Stimulated activated CD4-positive, alpha-beta T cell treated with anti-CD3 and anti-CD28 coated beads, Interleukin-12 subunit alpha, Interleukin-12 subunit beta, amount 100 ng/mL, for 24 hours (primary cell): ENCODE results near the gene LRIG1.

Experiments
- DNase-seq, 2 experiments: peaks; one replicate each; pipeline ENCODE4 v3.0.0-alpha.2; 2020; ENCODE audit warnings: low read depth in 2 of 2

Gene LRIG1, protein sequence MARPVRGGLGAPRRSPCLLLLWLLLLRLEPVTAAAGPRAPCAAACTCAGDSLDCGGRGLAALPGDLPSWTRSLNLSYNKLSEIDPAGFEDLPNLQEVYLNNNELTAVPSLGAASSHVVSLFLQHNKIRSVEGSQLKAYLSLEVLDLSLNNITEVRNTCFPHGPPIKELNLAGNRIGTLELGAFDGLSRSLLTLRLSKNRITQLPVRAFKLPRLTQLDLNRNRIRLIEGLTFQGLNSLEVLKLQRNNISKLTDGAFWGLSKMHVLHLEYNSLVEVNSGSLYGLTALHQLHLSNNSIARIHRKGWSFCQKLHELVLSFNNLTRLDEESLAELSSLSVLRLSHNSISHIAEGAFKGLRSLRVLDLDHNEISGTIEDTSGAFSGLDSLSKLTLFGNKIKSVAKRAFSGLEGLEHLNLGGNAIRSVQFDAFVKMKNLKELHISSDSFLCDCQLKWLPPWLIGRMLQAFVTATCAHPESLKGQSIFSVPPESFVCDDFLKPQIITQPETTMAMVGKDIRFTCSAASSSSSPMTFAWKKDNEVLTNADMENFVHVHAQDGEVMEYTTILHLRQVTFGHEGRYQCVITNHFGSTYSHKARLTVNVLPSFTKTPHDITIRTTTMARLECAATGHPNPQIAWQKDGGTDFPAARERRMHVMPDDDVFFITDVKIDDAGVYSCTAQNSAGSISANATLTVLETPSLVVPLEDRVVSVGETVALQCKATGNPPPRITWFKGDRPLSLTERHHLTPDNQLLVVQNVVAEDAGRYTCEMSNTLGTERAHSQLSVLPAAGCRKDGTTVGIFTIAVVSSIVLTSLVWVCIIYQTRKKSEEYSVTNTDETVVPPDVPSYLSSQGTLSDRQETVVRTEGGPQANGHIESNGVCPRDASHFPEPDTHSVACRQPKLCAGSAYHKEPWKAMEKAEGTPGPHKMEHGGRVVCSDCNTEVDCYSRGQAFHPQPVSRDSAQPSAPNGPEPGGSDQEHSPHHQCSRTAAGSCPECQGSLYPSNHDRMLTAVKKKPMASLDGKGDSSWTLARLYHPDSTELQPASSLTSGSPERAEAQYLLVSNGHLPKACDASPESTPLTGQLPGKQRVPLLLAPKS

DNA sequence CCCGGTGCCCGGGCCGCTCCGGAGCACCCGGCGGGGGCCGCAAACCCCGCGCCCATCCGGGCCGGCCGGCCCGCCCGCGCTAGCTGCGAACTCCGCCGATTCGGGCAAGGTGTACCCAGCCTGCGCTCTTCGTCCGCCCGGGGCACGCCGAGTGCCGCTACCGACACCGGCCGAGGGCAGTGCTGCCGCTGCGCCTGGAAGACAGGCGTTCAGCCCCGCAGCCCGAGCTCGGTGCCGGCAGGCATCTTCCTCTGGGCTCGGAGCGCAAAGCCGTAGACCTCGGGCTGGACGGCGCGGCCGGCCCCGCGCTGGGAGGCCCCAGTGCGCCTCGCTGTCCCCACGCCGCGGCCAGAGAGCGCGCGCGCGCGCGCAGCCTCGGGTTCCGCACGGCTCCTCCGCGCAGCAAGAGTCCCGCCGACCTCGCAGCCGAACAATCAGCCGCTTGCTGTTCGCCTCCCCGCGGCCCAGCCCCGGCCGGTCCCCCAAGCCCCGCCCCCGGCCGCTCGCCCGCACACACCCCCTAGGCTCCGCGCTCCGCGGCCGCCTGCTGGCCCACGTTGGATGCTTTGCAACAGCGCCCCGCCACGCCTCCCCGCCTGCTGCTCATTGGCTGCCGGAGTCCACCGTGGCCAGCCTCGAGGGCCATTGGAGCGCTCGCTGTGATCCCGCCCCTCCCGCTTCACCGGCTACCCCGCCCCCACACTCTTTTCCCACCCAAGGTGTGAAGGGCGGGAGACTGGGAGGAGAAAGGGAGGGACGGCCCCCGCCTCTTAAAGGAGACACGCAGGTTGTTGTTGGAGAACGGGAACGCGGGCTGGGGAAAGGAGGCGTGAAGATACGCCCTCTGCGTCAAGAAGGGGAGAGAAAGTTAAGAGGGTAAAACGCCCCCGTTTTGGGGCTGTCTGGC lies at the start of gene LRIG1:
Gene LRIG1 (minus strand): TSS at position 447 of the 907 bp plus-strand sequence. CDS start 615 bp downstream, outside the sequence.
- DNase-seq = peak; percentile 99

GRCh38 chr3:66544619-66545429 lies 44.0 kb upstream of the LRIG1 start:
- DNase-seq = no peak

DNA sequence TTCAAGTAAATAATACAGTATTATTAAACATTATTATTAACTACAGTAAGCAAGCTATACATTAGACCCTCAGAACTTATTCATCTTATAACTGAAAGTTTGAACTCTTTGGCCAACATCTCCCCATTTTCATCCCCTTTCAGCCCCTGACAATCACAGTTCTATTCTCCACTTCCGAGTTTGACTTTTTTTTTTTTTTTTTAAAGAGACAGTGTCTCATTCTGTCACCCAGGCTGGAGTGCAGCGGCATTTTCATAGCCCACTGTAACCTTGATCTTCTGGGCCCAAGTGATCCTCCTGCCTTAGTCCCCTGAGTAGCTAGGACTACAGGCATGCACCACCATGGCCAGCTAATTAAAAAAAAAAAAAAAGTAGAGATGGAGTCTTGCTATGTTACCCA lies 41.3 kb upstream of the LRIG1 start:
- no peak for DNase-seq

GRCh38 chr3:66539466-66539989 lies 38.7 kb upstream of the LRIG1 start:
- no peak for DNase-seq

DNA sequence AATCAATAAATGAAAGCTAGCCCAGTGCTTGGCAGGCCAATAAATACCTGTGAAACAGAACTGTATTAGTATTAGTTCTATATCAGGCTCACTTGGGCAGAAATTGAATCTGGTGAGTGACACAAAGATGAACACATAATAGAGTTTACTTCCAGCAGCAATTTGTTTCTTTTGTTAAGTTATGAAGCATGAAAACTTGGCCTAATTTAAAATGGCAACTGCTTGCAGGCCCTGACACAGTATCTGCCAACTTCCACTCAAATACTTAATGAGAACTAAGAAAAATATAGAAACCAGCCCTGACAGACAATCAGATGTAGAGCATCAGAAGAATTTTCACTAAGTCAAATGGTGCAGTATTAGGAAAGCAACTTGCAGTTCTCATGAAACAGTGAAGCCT lies 37.6 kb upstream of the LRIG1 start:
- DNase-seq = no peak

DNA sequence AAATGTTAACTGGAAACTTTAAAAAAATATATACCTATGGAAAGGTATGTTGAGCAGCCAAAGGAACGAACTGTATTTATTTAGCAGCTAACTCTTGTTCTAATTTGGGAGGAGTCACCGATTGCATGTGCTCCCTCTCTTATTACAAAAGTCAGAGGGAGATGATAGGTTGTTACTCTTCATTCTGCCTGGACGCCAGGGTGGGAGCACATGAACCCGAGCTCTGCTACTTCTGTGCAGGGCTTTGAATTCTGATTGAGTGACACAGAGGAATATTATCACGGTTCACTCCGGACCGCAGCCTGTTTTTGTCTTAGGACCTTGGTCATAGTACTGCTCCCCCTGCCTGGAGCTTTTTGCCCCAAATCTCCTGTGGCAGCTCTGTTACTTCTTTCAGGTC lies 36.9 kb upstream of the LRIG1 start:
- DNase-seq = no peak

GRCh38 chr3:66536791-66537190 lies 36.0 kb upstream of the LRIG1 start:
- no peak for DNase-seq

- DNase-seq = no peak
Measured at GRCh38 chr3:66534304-66534845, 33.6 kb upstream of the LRIG1 start.

GRCh38 chr3:66532613-66533012 lies 31.8 kb upstream of the LRIG1 start:
- no peak for DNase-seq

GRCh38 chr3:66532160-66532587 lies 31.4 kb upstream of the LRIG1 start:
- no peak for DNase-seq

DNA sequence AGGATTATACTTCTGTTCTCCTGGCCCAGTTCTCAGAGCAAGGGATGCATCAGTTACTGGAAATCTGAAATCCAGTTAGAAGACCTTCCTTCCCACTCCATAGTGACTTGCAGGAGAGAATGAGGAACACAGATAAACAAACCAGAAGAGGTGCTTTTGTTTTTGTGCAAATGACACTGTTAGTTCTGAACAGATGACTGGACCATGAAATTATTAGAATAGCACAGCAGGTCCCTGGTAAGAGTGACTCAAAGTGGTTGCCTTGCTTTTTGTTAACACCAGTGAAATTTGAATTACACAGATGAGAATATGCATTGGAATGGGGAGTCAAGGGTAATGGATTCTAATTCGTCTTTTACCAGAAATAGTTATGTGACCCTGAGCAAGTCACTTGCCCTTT lies 30.4 kb upstream of the LRIG1 start:
- no peak for DNase-seq

DNA sequence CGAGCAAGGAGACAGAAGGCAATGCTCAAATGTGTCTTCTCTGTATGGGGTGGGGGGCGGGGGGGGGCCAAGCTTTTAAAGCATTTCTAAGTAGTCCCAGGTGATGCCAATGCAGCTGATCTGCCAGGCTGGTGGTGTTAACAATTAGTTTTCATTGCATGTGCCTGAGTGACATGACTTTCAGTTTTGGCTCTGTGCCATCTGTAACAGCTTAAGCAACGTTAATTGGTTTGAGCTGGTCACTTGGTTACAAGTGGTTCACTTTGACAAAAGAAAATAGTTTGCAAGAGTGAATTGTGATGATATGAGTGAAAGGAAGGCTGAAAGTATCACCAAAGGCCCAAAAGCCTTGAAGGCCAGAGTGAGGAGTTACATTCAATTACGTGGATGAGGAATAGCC lies 26.4 kb upstream of the LRIG1 start:
- DNase-seq = no peak

DNA sequence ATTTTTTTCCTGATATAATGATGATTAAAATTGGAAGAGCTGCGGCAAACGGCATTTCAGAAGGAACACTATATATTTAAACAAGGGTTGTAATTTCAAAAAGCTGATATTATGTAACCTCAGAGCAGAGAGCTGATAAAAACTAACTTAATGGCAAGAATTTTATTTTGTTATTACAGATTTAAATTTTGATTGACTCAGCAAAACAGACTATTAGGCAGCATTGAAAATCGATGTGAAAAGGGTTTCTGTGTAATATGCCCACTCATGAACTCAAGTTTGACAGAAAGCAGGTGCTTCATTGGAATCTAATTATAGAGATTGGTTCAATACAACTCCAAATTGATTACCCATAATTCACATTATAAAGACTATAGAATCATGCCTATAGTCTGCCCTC lies 24.9 kb upstream of the LRIG1 start:
- no peak for DNase-seq

- no peak for DNase-seq
Measured at GRCh38 chr3:66520724-66521123, 19.9 kb upstream of the LRIG1 start.

DNA sequence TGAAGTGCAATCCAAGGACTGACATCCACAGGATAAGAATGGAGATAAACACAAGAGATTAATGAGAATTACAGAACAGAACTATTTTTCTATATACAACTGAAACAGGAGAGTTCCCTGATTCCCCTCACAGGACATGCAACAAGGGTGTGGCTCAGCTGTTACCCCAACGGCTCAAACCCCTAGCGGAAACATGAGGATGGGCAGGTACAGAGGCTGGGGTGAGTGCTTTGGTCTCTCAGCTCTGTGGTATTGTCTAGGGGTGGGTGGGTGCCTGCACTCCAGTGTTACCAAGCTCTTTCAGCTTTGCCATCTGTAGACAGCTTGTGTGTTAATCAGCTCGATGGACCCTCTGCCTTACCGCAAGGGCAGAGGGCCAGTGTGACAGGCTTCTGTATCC lies 17.8 kb upstream of the LRIG1 start:
- no peak for DNase-seq

- DNase-seq = no peak
Measured at GRCh38 chr3:66518126-66518525, 17.3 kb upstream of the LRIG1 start.

GRCh38 chr3:66517241-66517640 lies 16.4 kb upstream of the LRIG1 start:
- no peak for DNase-seq

DNA sequence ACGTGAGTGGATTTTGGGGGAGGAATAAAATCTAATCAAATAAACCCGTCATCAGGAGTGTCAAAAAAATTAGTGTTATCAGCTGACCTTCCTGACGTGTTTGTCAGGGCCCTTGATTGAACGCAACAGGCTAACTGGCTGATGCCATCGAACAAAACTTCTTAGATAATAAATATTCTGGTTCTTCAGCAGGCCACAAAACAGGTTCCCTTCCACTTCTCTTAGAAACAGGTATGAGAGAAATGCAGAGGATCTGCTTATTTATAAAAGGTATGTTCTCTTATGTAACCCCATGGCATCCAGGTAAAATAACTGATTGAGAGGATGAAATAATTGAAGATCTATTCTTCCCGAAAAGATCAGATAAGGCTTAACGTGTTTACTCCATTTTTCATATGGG lies 7.6 kb upstream of the LRIG1 start:
- DNase-seq = no peak

GRCh38 chr3:66507423-66508260 lies 6.8 kb upstream of the LRIG1 start:
- no peak for DNase-seq
